ENCODE results near the gene PDLIM1. TPM values are rescaled to one million over a fixed set of nuclear protein-coding genes. Genes with fewer than 3 reads are reported as not detected.
A peak's percentile ranks its signal among the peaks of the same experiment; 100 is the strongest.

PDLIM1 gene
- total and polyA plus RNA-seq, 8 donors: 79.6 to 268 (median 97.5) TPM

- intact Hi-C loops (cut with DNase I): no loop called here
- Histone ChIP-seq H3K27ac (peak overlapping the region; percentile 55 to 67), H3K9me3 (no peaks in the 10 kb centered on the region), H3K36me3 (no peaks in the 10 kb centered on the region), H3K4me1 (peaks cover 0 to 40% of the 10 kb centered on the region in 2 donors), H3K4me3 (no peak overlapping the region), H3K27me3 (no peaks in the 10 kb centered on the region)
- TF ChIP-seq CTCF (IDR thresholded peaks at IDR 0.05): no peak
- DNase-seq (peak in 2 of 4 donors; percentile 79 to 89), ATAC-seq (peak; percentile 83)
Observed at GRCh38 chr10:95308389-95309302, 17.8 kb upstream of the PDLIM1 start.

- H3K36me3 ChIP-seq: no peaks in the 10 kb centered on the region
- H3K4me1 ChIP-seq: peaks cover 0 to 28% of the 10 kb centered on the region in 2 donors
- TF ChIP-seq CTCF (IDR thresholded peaks at IDR 0.05): no peak
- no peak overlapping the region for H3K4me3 ChIP-seq
- H3K9me3 ChIP-seq: no peaks in the 10 kb centered on the region
- DNase-seq: no peak
- intact Hi-C loops (cut with DNase I): no loop called here
- ATAC-seq: no peak
- no peak overlapping the region for H3K27ac ChIP-seq
- H3K27me3 ChIP-seq: no peaks in the 10 kb centered on the region
Observed at GRCh38 chr10:95306851-95307250, 16.0 kb upstream of the PDLIM1 start.

GRCh38 chr10:95306318-95306650, 15.5 kb upstream of the PDLIM1 start:
- ATAC-seq: no peak
- Histone ChIP-seq H3K36me3 (no peaks in the 10 kb centered on the region), H3K27ac (no peak overlapping the region), H3K4me1 (peaks cover 0 to 26% of the 10 kb centered on the region in 2 donors), H3K4me3 (no peak overlapping the region), H3K27me3 (no peaks in the 10 kb centered on the region), H3K9me3 (no peaks in the 10 kb centered on the region)
- intact Hi-C loops (cut with DNase I): no loop called here
- TF ChIP-seq CTCF (IDR thresholded peaks at IDR 0.05): no peak
- no peak for DNase-seq

- H3K4me3 ChIP-seq: no peak overlapping the region
- no peak overlapping the region for H3K27ac ChIP-seq
- H3K36me3 ChIP-seq: no peaks in the 10 kb centered on the region
- H3K4me1 ChIP-seq: peaks cover 0 to 26% of the 10 kb centered on the region in 2 donors
- ATAC-seq (peak; percentile 25), DNase-seq (no peak)
- no peaks in the 10 kb centered on the region for H3K9me3 ChIP-seq
- intact Hi-C loops (cut with DNase I): no loop called here
- TF ChIP-seq CTCF (IDR thresholded peaks at IDR 0.05): no peak
- H3K27me3 ChIP-seq: no peaks in the 10 kb centered on the region
Observed at GRCh38 chr10:95305606-95306317, 15.0 kb upstream of the PDLIM1 start.

- Histone ChIP-seq H3K9me3 (no peaks in the 10 kb centered on the region), H3K36me3 (no peaks in the 10 kb centered on the region), H3K4me3 (no peak overlapping the region), H3K4me1 (peaks cover 0 to 19% of the 10 kb centered on the region in 2 donors), H3K27me3 (no peaks in the 10 kb centered on the region), H3K27ac (no peak overlapping the region)
- DNase-seq (no peak), ATAC-seq (no peak)
- intact Hi-C loops (cut with DNase I): no loop called here
- no peak for TF ChIP-seq CTCF (IDR thresholded peaks at IDR 0.05)
Observed at GRCh38 chr10:95304976-95305375, 14.2 kb upstream of the PDLIM1 start.

Data from left lung (tissue), 10 donors.